ELR (cell line): Measurements from ENCODE around the gene MLEC.

Experiments
- DNase-seq: peaks from one replicate; pipeline ENCODE4 v3.0.0-alpha.2; 2015; ENCODE audit warnings: low read depth

Gene MLEC

GRCh38 chr12:120692524-120693033 lies 5.6 kb downstream of the MLEC start:
- DNase-seq: peak; percentile 37

DNA sequence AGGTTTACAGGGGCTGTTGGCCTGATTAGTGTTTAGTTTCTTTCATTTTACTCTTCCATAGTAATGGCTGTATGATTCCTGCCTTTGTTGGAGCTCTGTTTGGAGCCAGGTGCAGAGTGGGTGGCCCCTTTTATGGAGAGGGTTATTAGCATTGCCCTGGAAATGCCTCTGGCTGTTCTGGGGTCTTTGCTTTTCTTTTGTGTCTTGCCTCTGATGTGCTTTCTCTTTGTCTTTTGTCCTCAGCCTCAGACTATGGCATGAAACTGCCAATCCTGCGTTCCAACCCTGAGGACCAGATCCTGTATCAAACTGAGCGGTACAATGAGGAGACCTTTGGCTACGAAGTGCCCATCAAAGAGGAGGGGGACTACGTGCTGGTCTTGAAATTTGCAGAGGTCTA lies 6.9 kb downstream of the MLEC start:
- DNase-seq: no peak

DNA sequence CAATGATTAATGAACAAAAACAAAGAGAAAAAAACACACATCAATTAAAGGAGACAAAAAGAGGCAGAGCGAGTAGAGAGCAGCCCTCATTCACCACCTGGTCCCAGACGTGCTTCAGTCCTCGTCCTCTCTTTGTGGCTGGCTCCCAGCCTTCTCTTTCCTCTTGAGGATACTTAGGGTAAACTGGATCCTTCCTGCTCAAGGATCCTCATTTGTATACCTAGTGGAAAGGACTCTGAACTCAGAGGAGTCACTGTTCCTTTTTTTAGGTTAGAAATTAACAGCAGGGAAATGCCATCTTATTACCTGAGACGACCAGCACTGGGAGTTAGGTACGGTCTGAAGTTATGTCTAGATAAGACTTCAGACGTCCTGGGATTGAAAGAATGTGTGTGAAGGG lies 9.7 kb downstream of the MLEC start:
- DNase-seq: no peak

GRCh38 chr12:120697344-120697743 lies 10.4 kb downstream of the MLEC start:
- no peak for DNase-seq

DNA sequence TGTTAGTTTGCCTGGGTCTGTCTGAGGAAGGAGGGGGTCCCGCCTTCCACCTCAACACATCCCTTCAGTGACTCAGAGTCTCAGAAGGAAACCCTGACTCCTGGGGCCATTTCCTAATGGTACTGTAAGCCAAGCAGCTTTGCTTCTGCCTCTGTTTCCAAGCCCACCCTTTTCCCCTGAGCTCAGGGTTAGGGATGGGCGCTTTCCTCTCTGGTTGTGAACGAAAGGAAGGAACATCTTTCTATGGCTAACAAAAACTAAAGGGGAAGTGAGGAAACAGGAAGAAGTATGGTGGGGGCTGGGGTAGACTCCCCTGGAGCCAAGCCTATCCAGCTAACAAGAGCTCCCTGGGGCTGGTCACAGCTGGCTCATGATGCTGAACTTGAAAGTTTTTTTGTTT lies 11.7 kb downstream of the MLEC start:
- DNase-seq: no peak

GRCh38 chr12:120699553-120699952 lies 12.6 kb downstream of the MLEC start:
- no peak for DNase-seq

DNA sequence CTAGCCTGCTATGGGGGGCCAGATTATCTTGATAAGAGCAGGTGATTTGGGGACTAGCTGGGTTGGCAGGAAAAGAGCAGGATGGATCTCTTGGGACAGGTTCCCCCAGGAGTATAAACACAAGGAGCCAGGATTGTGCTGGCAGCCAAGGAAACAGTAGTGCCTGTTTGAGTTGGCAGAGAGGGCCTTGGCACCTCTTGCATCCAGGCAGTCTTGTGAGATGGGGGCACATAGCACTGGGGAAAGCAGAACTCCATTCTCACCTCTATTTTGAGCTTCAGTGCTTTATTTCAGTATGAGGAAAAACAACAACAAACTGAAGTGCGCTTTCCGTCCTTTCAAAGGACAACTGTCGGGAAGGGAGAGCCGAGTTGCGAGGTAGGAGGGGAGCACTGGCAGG lies 13.9 kb downstream of the MLEC start:
- no peak for DNase-seq

GRCh38 chr12:120702637-120703036 lies 15.7 kb downstream of the MLEC start:
- no peak for DNase-seq

- no peak for DNase-seq
Measured at GRCh38 chr12:120703311-120703942, 16.5 kb downstream of the MLEC start.

- no peak for DNase-seq
Measured at GRCh38 chr12:120705618-120706017, 18.7 kb downstream of the MLEC start.

DNA sequence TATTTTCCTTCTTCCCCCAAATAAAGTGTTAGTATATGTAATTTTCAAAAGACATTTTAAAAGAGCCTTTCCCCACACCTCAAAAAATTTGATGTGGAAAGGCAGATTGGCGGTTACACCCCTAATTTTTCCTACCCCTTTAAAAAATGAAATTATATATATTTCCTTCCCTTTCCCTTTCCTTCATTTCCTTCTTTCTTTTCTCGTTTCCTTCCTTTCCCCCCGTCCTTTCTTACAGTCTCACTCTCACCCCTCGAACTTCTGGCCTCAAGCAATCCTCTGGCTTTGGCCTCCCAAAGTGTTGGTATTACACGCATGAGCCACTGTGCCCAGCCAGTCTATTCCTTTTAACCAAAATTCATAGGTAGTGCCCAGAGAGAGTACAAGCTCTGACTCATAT lies 19.1 kb downstream of the MLEC start:
- DNase-seq: no peak

DNA sequence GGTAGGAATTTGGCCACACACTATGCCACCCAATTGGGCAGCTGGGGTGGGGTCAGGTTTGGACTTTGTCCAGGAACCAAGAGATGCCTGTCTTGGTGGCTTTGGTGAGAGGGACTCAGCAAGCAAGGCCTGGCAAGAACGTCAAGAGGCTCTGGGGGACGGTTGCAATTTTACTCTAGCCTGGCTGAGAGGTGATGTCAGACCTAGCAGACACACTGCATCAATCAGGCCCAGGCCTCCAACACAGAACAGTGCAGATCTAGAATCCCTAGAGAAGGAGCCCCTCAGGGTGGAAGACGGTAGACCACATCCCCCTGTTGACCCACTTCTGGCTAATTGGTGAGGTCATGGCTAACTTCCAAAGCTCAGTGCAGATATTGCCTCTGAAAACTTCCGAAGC lies 21.7 kb downstream of the MLEC start:
- no peak for DNase-seq

DNA sequence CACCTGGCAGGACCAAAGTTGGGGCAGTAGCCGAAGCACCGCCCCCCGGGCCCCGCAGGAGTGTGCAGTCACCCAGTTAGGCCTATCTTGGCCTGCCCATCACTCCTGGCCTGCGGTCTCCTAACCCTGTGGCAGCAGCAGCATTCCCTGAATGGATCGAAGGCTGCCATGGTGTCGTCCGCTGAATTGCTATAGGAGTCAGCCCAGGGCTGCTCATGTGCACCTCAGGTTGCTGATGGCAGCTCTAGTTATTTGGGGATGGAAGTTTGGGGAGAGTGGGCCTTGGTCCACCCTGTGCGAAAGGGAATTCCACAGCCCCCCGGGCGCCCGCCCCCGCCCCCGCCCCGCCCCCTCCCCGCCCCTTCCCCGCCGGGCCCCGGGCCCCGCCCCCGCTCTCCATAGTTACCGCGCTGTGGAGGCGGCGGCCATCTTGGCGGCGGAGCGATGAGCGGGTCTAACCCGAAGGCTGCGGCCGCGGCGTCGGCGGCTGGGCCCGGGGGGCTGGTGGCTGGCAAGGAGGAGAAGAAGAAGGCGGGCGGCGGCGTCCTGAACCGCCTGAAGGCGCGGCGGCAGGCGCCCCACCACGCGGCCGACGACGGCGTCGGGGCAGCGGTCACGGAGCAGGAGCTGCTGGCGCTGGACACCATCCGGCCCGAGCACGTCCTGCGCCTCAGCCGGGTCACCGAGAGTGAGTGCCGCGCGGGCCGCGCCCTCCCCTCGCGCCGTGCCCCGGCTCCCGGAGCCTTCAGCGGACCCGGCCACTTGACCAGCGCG lies 23.3 kb downstream of the MLEC start, which contains the start of gene UNC119B:
UNC119B (plus strand) TSS at position 428 of the 774 bp plus-strand sequence; CDS start at position 445, 17 bp downstream.
- DNase-seq: peak; percentile 68

- peak; percentile 40 for DNase-seq
Measured at GRCh38 chr12:120710805-120711296, 23.9 kb downstream of the MLEC start.

- no peak for DNase-seq
Measured at GRCh38 chr12:120711411-120711810, 24.5 kb downstream of the MLEC start.

DNA sequence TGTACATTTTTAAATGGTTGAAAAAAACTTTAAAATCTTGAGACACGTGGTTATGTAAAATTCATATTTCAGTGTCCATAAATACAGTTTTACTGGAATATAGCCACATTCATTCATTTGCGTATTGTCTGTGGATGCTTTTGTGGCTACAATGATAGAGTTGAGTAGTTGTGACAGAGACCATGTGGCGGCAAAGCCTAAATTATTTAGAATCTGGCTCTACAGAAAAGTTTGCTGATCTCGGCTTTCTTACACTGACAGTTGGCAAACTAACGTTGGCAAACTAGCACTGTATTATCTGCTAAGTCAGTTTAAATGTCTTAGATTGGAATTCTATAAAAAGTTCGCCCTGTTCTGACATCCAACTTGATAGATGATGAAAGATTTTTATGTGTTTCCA lies 25.7 kb downstream of the MLEC start:
- no peak for DNase-seq

GRCh38 chr12:120713861-120714482 lies 27.0 kb downstream of the MLEC start:
- peak; percentile 88 for DNase-seq

DNA sequence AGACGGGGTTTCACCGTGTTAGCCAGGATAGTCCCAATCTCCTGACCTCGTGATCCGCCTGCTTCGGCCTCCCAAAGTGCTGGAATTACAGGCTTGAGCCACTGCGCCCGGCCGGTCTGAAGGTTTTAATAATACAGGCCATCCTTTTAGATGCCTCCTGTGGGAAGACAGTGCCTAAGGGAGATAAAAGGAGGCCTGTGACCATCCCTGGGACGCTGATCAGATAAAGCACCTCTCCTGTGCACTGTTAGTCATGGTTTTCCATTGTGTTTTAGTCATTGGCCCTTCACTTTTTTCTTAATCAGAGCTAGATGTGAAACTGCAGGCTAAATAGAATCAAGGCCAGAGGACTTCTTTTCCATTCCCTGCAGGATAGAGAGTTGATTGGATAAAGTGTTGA lies 31.1 kb downstream of the MLEC start:
- DNase-seq: no peak

DNA sequence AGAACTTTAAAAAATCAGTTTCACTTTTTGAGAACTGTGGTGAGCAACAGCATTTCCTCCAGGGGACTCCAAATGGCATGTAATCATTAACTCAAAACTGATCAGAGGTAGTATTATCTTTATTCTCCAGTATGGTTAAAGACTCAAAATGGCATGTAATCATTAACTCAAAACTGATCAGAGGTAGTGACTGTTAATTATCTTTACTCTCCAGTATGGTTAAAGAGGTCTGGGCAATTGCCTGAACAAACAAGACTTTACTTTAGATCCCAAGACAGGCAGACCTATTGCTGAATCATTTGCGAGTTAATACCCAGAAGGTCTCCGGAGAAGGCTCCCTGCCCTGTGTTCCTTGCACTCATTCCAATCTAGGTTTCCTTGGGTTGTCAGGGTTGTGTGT lies 32.1 kb downstream of the MLEC start:
- DNase-seq: no peak

DNA sequence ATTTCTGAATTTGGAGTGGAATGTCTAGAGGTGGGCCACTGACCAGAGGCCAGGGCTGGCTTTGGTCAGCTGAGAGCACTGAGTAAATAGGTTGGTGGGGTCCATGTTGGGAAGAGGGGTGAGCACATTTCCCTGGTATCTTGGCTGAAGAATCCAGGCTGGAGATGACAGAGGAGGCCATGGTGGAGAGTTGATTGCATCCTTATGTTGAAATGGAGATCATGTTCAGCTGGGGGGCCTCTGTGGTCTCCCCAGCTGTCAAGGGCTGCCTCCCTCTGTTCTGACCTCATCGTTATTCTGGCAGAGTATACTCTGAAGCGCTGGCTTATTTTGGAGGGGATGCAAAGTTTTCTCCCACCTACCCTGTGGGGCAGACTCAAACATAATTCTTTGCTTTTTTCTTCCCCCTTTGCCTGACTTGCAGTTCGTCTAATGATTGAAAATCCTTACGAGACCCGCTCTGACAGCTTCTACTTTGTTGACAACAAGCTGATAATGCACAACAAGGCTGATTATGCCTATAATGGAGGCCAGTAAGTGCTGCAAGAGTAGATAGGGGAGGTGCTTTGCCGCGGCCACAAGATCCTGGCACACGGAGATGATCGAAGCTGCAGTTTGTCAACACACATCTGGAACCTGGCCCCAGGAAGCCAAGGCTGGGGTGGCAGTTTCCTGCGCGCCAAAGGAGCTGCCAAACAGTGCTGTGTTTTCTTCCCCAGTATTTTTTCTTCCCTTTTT lies 32.7 kb downstream of the MLEC start:
- no peak for DNase-seq

DNA sequence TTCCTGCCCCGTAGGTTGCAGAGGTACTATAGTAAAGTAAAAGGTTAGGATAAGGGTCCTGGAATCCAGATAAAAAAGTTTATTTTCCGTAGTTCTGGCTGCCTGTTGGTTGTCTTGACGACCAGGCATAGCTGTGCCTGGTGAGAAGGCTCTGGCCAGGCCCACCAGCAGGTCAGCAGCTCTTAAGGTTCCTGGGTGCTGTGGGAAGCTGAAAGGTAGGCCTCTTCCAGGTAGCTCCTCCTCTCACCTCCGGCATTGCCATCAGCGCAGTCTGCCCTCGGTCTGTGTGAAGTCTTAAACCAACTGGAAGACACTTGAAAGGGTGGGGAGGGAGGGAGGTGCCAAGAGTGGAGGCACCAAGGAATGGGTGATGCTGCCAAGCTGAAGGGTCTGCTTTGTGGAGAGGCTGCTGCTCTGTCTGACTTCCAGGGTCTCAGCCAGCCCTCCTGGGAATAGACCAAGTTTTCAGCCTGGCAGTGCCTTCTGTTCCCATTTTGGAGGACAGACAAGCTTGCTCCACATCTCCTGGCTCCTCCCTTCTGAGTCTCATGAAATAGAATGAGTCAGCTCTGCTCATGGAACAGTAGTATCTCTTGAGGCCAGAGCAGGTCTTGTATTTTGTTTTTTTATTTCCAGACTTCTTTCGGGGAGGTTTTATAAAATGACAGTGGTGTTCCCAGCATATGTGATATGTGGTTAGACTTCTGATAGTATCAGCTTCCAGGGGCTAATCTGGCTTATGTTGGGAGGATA lies 33.5 kb downstream of the MLEC start:
- DNase-seq: peak; percentile 67
